Erythroblast (primary cell): ENCODE measurements around the gene DIP2B.

Experiments
- GATA1 ChIP-seq: IDR thresholded peaks from 2 replicates; pipeline ENCODE4 v1.6.1; 2011; ENCODE audit warnings: low read depth, mild to moderate bottlenecking, control low read depth, low read length, moderate library complexity
- POLR2A ChIP-seq: IDR thresholded peaks from 2 replicates; pipeline ENCODE4 v1.6.1; 2011; ENCODE audit warnings: mild to moderate bottlenecking, low read length

DNA sequence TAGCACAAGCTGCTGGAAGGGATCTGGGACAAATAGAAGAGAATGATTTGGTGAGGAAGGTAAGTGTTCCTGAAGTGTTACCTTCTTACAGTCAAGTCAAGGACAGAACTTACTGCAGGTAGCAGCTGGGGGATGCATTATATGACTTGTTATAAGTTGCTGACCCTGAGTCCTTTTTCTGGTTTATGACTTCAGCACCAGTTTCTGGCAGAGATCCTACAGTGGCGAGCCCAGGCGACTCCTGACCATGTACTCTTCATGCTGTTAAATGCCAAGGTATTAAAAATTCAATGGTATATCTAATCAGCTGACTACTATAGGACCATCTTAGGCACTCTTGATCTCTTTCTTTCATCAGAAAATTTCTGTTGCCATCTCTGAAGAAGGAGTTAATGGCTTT is 214.0 kb downstream of the DIP2B start:
- no peak for TF ChIP-seq POLR2A
- no peak for TF ChIP-seq GATA1
